GM04504 (cell line): Measurements from ENCODE around the gene CYB5R3.
"Not testable (repeated sequence)": the region's sequence is repeated elsewhere in the genome, so short reads cannot be mapped to it uniquely, and the experiment has no call there.

Source experiments
- DNase-seq: peaks from one replicate; pipeline ENCODE4 v3.0.0-alpha.2; 2012; ENCODE audit warnings: low read depth

The CYB5R3 gene

GRCh38 chr22:42678894-42679293 lies 29.7 kb upstream of the CYB5R3 start:
- no peak for DNase-seq

DNA sequence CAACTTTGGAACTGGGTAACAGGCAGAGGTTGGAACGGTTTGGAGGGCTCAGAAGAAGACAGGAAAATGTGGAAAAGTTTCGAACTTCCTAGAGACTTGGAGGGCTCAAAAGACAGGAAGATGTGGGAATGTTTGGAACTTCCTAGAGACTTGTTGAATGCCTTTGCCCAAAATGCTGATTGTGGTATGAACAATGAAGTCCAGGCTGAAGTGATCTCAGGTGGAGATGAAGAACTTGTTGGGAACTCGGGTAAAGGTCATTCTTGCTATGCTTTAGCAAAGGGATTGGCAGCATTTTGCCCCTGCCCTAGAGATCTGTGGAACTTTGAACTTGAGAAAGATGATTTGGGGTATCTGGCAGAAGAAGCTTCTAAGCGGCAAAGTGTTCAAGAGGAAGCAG lies 28.7 kb upstream of the CYB5R3 start:
- not testable (repeated sequence) for DNase-seq

GRCh38 chr22:42676059-42676607 lies 26.9 kb upstream of the CYB5R3 start:
- DNase-seq, result peak; percentile 58

DNA sequence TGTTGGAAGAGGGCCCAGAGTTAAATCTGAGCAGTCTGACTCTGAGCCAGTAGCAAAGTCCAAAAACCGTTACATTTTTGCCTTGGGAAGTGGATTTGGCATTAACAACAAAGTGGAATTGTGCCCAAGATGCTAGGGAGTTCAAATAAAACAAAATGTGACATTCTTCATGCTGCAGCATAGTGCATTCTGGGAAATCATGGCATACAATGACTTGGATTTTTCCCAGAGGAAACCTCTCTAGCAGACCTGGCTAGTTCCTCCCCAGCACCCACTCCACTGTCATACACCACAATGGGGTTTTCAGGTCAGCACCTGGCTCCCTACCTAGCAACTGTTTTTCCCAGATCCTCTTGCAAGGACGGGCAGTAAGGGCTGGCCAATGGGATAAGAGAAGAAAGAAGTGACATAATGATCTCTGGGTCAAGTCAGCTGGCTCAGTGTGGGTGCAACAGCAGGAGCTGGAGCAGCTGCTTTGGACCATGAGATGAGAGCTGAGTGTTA lies 24.8 kb upstream of the CYB5R3 start:
- no peak for DNase-seq

DNA sequence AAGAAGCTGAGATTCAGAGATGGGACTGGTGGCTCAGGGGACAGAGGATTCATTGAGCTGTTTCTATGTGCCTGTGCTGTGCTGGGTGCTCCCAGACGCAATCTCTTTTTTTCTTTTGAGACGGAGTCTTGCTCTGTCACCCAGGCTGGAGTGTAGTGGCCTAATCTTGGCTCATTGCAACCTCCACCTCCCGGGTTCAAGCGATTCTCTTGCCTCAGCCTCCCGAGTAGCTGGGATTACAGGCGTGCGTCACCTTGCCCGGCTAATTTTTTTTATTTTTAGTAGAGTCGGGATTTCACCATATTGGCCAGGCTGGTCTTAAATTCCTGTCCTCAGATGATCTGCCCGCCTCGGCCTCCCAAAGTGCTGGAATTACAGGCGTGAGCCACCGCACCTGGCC lies 23.9 kb upstream of the CYB5R3 start:
- DNase-seq, result not testable (repeated sequence)

- DNase-seq, result no peak
Observed at GRCh38 chr22:42670921-42671709, 21.9 kb upstream of the CYB5R3 start.

- DNase-seq, result no peak
Observed at GRCh38 chr22:42670046-42670445, 20.9 kb upstream of the CYB5R3 start.

GRCh38 chr22:42666393-42666792 lies 17.2 kb upstream of the CYB5R3 start:
- DNase-seq, result not testable (repeated sequence)

DNA sequence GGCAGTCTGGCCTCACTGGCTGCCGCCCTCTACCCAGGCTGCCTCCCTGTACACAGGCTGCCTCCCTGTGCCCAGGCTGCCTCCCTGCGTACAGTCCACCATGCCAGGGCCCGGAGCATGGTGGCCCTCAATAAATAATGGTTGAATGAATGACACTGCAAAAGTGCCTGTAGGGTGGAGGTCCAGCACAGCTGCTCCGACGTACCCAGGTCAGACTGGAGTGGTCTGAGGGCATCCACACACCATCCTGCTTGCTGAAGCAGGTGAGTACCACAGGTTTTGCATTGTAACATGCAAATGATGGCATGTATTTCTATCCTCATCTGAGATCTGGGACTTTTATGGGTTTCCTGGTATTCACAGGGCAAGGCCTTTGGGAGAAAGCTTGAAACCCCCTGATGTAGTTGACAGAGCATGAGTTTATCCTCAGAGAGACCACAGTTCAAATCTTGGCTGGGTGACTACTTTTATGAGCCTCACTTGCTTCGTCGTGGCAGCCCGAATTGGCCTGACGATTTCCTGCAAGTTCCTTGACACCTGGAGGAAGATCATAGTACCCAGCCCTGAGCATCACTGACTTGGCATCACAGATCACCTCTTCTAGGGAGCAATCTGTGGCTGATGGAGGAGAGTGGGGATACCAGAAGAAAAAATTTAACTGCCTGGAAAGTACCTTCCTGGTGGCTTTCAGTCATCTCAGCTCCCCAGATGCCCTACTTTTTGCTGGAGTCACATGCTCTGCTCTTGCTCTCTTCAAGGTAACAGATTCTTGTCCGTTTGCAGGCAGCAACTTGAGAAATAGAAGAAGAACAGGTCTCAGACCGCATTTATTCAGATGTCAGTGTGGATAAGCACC lies 16.0 kb upstream of the CYB5R3 start:
- no peak for DNase-seq

DNA sequence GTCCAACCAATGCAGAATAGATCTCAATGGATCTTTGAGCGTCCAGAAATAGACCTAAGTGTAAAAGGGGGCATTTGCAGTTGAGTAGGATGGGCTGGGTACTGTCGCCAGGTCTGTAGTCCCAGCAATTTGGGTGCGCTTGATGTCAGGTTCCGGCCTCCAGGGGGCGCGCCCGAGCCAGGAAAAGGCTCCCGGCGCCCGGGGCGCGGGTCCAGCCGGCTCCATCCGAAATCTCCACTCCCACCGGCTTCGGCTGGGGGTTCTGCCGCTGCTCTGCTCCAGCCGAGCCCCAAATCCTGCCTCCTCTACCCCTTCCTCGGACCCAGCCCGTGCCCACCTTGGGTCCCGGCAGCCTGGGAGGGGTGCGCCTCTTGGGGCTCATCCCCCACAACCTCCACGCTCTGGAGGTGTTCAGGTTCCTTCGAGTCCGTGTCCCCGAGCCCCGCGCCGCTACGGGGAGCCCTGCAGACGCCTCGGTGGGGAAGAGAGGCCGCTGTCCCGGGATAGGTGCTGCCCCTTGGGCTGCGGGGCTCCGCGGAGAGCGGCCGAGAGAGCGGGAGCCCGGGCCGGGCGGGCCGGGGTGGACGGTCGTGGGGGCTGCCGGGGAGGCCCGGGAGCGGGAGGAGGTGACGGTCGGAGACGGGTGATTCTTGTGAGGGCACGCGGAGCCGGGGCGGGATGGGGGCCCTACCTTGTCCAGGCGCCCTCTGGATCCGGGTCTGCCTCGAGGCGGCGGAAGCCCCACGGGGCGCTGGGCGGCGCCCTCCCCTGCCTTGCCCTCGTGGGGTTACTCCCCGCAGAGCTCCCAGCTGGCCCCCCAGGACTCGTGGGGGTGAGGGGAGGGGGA lies 13.0 kb upstream of the CYB5R3 start:
- DNase-seq, result peak; percentile 28

DNA sequence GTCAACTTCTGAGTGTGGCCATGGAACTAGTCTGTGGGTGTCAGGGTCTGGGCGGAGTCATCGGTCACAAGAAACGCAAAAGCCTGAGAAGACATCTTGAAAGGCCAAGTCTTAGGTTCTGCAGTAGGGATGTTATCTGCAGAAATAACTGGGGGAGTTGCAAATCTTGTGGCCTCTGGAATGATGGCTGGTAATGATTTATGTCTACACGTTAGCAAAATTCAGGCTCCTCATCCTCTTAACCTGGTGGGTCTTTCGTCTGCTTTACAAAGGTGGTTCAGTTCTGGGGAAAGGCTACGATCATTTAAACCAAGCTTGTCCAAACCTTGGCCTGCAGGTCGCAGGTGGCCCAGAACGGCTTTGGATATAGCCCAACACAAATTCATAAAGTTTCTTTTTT lies 7.4 kb upstream of the CYB5R3 start:
- DNase-seq, result no peak

GRCh38 chr22:42655693-42656092 lies 6.5 kb upstream of the CYB5R3 start:
- no peak for DNase-seq

- no peak for DNase-seq
Observed at GRCh38 chr22:42654436-42655073, 5.4 kb upstream of the CYB5R3 start.

GRCh38 chr22:42653999-42654398 lies 4.8 kb upstream of the CYB5R3 start:
- no peak for DNase-seq

- no peak for DNase-seq
Observed at GRCh38 chr22:42651134-42651533, 1.9 kb upstream of the CYB5R3 start.

GRCh38 chr22:42648368-42649245 lies 585 bp downstream of the CYB5R3 start:
- no peak for DNase-seq

- DNase-seq, result no peak
Observed at GRCh38 chr22:42648017-42648367, 1.2 kb downstream of the CYB5R3 start.

GRCh38 chr22:42646569-42647525 lies 2.3 kb downstream of the CYB5R3 start:
- no peak for DNase-seq

DNA sequence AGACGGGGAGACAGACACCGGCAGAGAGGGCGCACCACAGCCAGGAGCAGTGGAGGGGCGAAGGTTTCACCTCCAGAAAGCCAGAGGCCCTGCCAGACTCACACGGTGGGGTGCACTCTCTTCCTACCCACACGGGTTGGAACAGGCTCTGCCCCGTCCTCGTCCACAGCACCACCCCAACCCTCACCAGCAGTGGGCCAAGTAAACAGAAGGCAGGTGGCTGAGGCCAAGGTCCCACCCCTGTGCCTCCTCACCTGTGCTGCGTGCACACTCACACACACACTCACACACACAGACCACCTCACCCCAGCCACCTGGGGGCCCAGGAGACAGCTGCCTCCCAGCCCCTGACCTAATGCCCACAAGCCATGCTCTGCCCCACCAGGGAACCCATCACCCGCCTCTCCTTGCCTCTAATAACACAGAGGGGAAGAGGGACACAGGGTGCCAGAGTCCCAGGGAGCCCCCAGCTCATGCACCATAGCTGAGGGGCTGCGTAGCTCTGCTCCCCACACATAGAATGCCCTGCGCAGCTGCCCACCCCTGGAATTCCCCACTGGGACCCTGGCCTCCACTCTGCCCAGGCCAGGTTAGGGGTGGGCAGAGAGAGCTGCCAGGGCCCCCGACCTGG lies 3.1 kb downstream of the CYB5R3 start:
- no peak for DNase-seq
